Sigmoid colon (tissue), 4 donors: Measurements from ENCODE around the gene FXYD1.

Experiments used
- EP300 ChIP-seq, 4 donors: sonication (generic); formaldehyde crosslinking; IDR thresholded peaks; one replicate each; pipeline ENCODE4 v1.6.1; 2017; ENCODE audit warnings: antibody characterized with exemption in 4 of 4
- POLR2A ChIP-seq, 2 donors: fragments of 450-650 bp; IDR thresholded peaks; one replicate each; pipeline ENCODE4 v1.6.1; 2016; ENCODE audit warnings: antibody characterized with exemption in 2 of 2, mild to moderate bottlenecking in 2 of 2, moderate library complexity in 2 of 2
- POLR2AphosphoS5 ChIP-seq, 4 donors: sonication (generic); formaldehyde crosslinking; IDR thresholded peaks; one replicate each; pipeline ENCODE4 v1.6.1; 2017; ENCODE audit warnings: antibody characterized with exemption in 4 of 4
- TF ChIP-seq, protein P1 (sequence below), 4 experiments: fragments of 450-650 bp in 3 of 4; fragments of 200-600 bp in 1 of 4; IDR thresholded peaks; one replicate each; pipeline ENCODE4 v1.5.1; 2016 to 2019; ENCODE audit warnings: antibody characterized with exemption in 4 of 4, mild to moderate bottlenecking in 3 of 4, moderate library complexity in 2 of 4

DNA sequence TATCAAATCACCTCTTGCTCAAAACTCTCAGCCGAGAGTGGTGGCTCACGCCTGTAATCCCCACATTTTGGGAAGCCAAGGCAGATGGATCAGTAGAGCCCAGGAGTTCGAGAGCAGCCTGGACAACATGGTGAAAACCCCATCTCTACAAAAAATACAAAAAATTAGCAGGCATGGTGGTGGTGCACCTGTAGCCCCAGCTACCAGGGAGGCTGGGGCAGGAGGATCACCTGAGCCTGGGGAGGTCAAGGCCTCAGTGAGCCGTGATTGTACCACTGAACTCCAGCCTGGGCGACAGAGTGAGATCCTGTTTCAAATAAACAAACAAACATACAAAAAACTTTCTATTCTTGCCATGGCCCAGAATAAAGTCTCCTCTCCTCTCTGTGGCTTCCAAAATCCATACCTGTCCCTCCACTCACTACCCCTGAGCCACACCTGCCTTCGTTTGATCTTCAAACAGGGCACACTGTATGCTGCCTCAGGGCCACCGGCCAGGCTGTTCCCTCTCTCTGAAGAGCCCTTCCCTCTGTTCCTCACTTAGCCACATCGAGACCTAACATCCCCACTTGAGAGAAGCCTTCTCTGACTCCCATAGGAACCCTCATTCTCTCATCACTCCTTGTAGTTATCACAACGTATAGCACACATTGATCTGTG, 10.1 kb upstream of the FXYD1 start:
- TF ChIP-seq EP300 (IDR thresholded peaks at IDR 0.05) = no peak
- no peak for TF ChIP-seq POLR2A (IDR thresholded peaks at IDR 0.05)
- TF ChIP-seq POLR2AphosphoS5 (IDR thresholded peaks at IDR 0.05) = no peak
- TF ChIP-seq, protein P1, sequence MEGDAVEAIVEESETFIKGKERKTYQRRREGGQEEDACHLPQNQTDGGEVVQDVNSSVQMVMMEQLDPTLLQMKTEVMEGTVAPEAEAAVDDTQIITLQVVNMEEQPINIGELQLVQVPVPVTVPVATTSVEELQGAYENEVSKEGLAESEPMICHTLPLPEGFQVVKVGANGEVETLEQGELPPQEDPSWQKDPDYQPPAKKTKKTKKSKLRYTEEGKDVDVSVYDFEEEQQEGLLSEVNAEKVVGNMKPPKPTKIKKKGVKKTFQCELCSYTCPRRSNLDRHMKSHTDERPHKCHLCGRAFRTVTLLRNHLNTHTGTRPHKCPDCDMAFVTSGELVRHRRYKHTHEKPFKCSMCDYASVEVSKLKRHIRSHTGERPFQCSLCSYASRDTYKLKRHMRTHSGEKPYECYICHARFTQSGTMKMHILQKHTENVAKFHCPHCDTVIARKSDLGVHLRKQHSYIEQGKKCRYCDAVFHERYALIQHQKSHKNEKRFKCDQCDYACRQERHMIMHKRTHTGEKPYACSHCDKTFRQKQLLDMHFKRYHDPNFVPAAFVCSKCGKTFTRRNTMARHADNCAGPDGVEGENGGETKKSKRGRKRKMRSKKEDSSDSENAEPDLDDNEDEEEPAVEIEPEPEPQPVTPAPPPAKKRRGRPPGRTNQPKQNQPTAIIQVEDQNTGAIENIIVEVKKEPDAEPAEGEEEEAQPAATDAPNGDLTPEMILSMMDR (IDR thresholded peaks at IDR 0.05) = no peak
